GM19468 (cell line): ENCODE measurements around the gene AP1S2.

Source experiments
- ATAC-seq: cut with Tn5 transposase; IDR thresholded peaks from one replicate; pipeline ENCODE4 v1.9.1; 2021; ENCODE audit warnings: mild to moderate bottlenecking, moderate library complexity, moderate number of reproducible peaks; ENCODE audit not compliant: unreplicated experiment; ENCODE audit errors: extremely low read depth

The AP1S2 gene

DNA sequence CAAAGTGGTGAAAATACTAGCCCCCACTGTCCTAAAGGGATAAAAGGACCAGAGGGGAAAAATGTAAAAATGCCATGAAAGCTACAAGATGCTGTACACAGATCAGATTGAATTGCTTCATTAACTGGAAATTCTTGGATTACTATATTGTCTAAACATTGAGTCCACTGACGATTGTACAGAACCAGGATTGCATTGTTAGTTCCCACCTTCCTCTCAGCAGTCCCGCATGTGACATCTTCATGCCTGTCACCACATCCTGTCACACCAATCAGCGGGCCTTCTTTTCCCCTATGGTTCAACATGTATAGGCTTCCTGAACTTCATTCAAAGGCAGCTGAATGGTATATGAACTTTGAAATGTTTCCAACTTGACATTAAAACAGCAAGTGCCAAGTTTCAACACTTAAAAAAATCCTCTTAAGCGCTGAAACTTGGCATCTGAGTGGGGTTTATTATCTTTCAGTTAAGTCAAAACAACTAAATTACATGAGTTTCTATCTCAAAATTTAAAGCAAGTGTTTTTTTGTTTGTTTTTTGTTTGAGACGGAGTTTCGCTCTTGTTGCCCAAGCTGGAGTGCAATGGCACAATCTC, 39.7 kb downstream of the AP1S2 start:
- ATAC-seq, result no peak

DNA sequence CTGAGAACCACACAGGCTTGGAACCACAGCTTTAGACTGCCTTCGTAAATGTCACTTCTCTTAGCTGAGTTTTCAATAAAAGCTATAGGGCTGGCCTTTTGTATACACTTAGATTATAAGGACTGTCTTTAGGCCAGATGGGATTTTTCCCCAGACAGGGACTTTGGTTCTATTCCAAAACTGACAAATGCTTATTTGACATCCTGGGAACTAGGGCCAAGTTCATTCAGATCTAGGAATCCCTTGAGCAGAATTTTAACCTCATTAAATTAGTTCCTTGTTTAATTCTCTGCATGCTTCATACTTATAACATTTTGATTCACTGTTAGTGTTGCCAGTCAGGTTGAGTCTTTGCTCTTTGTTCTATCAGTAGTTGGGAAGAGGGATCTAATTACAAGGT, 41.2 kb downstream of the AP1S2 start:
- no peak for ATAC-seq

GRCh38 chrX:15812192-15812938, 42.2 kb downstream of the AP1S2 start:
- no peak for ATAC-seq

GRCh38 chrX:15808254-15808653, 46.4 kb downstream of the AP1S2 start:
- ATAC-seq, result no peak

GRCh38 chrX:15804563-15804962, 50.0 kb downstream of the AP1S2 start:
- ATAC-seq, result no peak

GRCh38 chrX:15797707-15798106, 56.9 kb downstream of the AP1S2 start:
- ATAC-seq, result no peak

DNA sequence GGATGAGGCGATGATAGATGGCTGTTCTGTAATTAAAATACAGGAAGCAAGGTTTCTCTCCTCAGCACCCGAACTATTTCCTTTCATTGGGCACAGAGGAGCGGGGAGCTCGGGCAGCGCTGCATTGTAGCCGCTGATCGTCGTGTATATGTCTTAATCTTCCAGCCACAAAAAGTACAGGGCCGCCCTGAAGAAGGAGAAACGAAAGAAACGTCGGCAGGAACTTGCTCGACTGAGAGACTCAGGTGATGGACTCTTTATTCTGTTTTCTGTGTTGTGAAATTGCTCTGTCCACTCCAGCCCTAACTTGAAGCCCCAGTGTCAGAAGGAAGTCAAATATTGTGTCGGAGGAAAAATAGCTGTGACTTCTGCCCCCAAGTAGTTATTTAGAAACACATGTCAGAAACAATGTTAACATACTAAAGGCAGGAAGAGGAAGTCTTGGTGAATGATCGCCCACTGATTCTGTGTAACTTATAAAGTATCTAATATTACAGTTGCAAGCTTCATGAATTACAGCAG, 63.8 kb downstream of the AP1S2 start:
- ATAC-seq, result no peak

DNA sequence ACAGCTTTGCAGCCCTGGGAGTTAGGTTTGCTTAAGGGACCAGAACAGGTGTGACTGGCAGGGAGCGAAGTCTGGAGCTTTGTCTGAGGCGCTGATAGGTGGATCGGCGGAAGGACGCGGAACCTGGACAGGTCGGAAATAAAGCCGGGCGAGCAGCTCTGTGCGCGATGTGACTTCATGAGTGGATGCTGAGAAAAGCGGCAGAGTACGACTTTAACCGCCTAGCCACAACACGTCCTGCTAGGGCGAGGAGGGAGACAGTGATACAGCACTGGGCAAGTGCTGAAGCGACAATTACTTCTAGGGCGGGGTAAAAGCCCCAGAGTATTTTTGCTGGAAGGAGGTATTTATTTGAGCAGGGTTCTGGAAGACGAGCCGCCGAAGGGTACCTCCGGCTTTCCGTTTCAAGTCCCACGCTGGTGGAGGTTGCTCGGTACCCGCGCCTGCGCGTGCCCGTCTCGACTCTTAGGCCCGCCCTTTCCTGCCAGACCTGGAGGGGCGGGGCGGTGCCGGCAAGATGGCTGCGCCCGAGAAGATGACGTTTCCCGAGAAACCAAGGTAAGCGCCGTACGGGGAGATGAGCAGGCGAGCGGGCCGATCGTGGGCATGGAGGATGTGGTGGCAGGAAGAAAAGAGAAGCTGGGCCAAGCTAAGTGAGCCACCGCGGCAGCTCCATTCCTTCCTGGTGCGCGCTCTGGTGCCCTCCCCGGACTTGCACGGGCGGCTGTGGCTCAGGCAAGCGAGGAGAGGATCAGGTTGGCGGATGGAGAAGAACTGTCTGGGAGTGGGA, 64.4 kb downstream of the AP1S2 start, which contains the start of gene ZRSR2:
Gene ZRSR2, plus strand, starts transcription at position 506 of the 790 bp plus-strand sequence. Its CDS starts 12 bp downstream, at position 518.
- ATAC-seq, result peak; percentile 92

DNA sequence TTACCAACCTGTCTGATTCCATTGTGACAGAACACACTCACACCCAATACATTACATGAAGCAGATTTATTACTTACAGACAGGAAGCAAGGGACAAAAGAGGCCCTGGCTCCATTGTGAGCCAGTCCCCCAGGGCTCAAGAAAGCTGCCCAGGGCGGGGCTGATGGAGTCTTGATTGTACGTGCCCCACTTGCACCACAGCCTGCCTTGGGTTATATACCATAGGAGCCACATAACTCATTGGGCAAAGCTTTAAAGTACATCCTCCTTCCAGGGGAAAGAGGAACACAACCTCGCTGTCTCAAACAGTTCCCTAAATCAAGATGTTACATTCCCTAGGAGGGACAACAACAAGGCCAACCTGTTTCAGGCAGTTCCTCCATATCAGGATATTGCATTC, 67.7 kb downstream of the AP1S2 start:
- ATAC-seq, result no peak

GRCh38 chrX:15785176-15785750, 69.3 kb downstream of the AP1S2 start:
- ATAC-seq, result no peak

- ATAC-seq, result peak; percentile 53
Observed at GRCh38 chrX:15781961-15782699, 72.5 kb downstream of the AP1S2 start.
